ENCODE measurements around the gene TMPRSS9. TPM values are rescaled to one million over a fixed set of nuclear protein-coding genes. Genes with fewer than 3 reads are reported as not detected.
"Not testable (repeated sequence)": the region's sequence is repeated elsewhere in the genome, so short reads cannot be mapped to it uniquely, and the experiment has no call there.

Gene TMPRSS9
- total RNA-seq, 1 experiment from 2014 or later = 0.57 TPM

- no peak for TF ChIP-seq FOXK1 (CRISPR knock-in tag; IDR thresholded peaks at IDR 0.05)
- TF ChIP-seq MLX (CRISPR knock-in tag; IDR thresholded peaks at IDR 0.05) = no peak
- TF ChIP-seq MXD4 (CRISPR knock-in tag; IDR thresholded peaks at IDR 0.05; ENCODE audit: borderline replicate concordance) = no peak
- no peak for TF ChIP-seq RORB (CRISPR knock-in tag; IDR thresholded peaks at IDR 0.05)
These were observed 15.0 kb upstream of the TMPRSS9 start (continued) for GRCh38 chr19:2345076-2345475.

GRCh38 chr19:2345794-2346663, 14.0 kb upstream of the TMPRSS9 start:
- POLR2A ChIA-PET = interaction anchor here (0.5 kb wide), 1 partner anchor 234 kb away, joined by 4 read pairs; no protein-coding TSS in a partner anchor
- Mint-ChIP-seq H3K9me3 (no peaks in the 10 kb centered on the region), H3K27ac (peak overlapping the region; percentile 52)

GRCh38 chr19:2349818-2350217, 10.2 kb upstream of the TMPRSS9 start:
- CTCF ChIA-PET = not testable (repeated sequence)

More at GRCh38 chr19:2345794-2346663, 14.0 kb upstream of the TMPRSS9 start:
- Mint-ChIP-seq H3K36me3 (no peaks in the 10 kb centered on the region), H3K4me3 (no peak overlapping the region), H3K4me1 (no peaks in the 10 kb centered on the region), H3K27me3 (ENCODE audit: low read depth) (no peaks in the 10 kb centered on the region)
- ATAC-seq (peak; percentile 69), DNase-seq (ENCODE audit: low spot score) (no peak)
- TF ChIP-seq USF1 (CRISPR knock-in tag; IDR thresholded peaks at IDR 0.05) = 0 out of 2 replicates have a peak, but pooled peaks have one; percentile 38
- TF ChIP-seq TEAD4 (CRISPR knock-in tag; IDR thresholded peaks at IDR 0.05) = no peak
- CTCF ChIA-PET = no interaction called here

GRCh38 chr19:2350656-2351055, 9.4 kb upstream of the TMPRSS9 start:
- H3K4me3 Mint-ChIP-seq = no peak overlapping the region
- H3K27ac Mint-ChIP-seq = no peak overlapping the region
- ATAC-seq = no peak
- DNase-seq (ENCODE audit: low spot score) = no peak
- no peaks in the 10 kb centered on the region for H3K9me3 Mint-ChIP-seq
- no peaks in the 10 kb centered on the region for H3K36me3 Mint-ChIP-seq
- TF ChIP-seq RORB (CRISPR knock-in tag; IDR thresholded peaks at IDR 0.05) = no peak
- no peak for TF ChIP-seq STAT6 (CRISPR knock-in tag; conservative IDR thresholded peaks at IDR 0.05; ENCODE audit: low read depth)
- TF ChIP-seq ELF4 (CRISPR knock-in tag; IDR thresholded peaks at IDR 0.05; ENCODE audit: low read depth) = no peak
- no peak for TF ChIP-seq PRDM15 (CRISPR knock-in tag; IDR thresholded peaks at IDR 0.05)
- no peak for TF ChIP-seq MXD4 (CRISPR knock-in tag; IDR thresholded peaks at IDR 0.05; ENCODE audit: borderline replicate concordance)
- TF ChIP-seq JUN (CRISPR knock-in tag; IDR thresholded peaks at IDR 0.05) = no peak
- TF ChIP-seq HMGA2 (CRISPR knock-in tag; IDR thresholded peaks at IDR 0.05) = no peak
- no peak for TF ChIP-seq MAX (CRISPR knock-in tag; IDR thresholded peaks at IDR 0.05)
- no peak for TF ChIP-seq CREB1 (CRISPR knock-in tag; IDR thresholded peaks at IDR 0.05)
- TF ChIP-seq HMGXB4 (CRISPR knock-in tag; IDR thresholded peaks at IDR 0.05) = no peak
- no peaks in the 10 kb centered on the region for H3K27me3 Mint-ChIP-seq (ENCODE audit: low read depth)
- H3K4me1 Mint-ChIP-seq = no peaks in the 10 kb centered on the region
- ChIA-PET CTCF (no interaction called here), POLR2A (interaction anchor here (0.6 kb wide), 1 partner anchor 139 kb away, joined by 3 read pairs; no protein-coding TSS in a partner anchor)

More at GRCh38 chr19:2349818-2350217, 10.2 kb upstream of the TMPRSS9 start:
- H3K27me3 Mint-ChIP-seq (ENCODE audit: low read depth); H3K4me3 Mint-ChIP-seq; H3K36me3 Mint-ChIP-seq; H3K27ac Mint-ChIP-seq; H3K4me1 Mint-ChIP-seq; DNase-seq (ENCODE audit: low spot score); POLR2A ChIA-PET; ATAC-seq; H3K9me3 Mint-ChIP-seq: not testable (repeated sequence)

Measured in WTC11 (cell line).